ENCODE measurements around the gene SF3B1.
"Not testable (repeated sequence)": the region's sequence is repeated elsewhere in the genome, so short reads cannot be mapped to it uniquely, and the experiment has no call there.

SF3B1 gene

GRCh38 chr2:197381641-197382040, 53.2 kb downstream of the SF3B1 start:
- no peak for DNase-seq

- not testable (repeated sequence) for DNase-seq
Measured at GRCh38 chr2:197379918-197380309, 54.9 kb downstream of the SF3B1 start.

DNA sequence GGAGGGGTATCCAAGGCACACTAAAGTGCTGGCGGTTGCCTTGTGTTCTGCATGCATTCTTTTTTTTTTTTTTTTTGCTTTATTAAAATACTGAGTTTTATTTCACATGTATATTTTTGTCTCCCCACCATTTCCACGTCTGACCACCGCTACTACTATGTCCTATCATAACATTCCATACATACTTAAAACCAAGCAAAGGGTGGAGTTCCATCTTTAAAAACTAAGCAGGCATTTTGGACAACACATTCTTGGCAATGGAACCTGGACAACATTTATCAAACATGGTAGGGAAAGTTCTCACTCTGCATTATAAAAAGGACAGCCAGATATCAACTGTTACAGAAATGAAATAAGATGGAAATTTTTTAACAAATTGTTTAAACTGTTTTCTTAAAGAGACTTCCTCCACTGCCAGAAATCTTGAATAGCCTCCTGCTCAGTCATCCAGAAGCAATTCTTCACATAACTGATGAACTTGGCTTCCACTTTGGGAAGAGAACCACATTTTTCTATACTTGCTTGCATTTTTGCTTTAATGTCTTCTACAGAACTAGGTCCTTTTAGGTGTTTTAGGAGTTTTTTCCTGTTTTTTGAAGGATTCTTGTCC, 55.4 kb downstream of the SF3B1 start:
- not testable (repeated sequence) for DNase-seq

DNA sequence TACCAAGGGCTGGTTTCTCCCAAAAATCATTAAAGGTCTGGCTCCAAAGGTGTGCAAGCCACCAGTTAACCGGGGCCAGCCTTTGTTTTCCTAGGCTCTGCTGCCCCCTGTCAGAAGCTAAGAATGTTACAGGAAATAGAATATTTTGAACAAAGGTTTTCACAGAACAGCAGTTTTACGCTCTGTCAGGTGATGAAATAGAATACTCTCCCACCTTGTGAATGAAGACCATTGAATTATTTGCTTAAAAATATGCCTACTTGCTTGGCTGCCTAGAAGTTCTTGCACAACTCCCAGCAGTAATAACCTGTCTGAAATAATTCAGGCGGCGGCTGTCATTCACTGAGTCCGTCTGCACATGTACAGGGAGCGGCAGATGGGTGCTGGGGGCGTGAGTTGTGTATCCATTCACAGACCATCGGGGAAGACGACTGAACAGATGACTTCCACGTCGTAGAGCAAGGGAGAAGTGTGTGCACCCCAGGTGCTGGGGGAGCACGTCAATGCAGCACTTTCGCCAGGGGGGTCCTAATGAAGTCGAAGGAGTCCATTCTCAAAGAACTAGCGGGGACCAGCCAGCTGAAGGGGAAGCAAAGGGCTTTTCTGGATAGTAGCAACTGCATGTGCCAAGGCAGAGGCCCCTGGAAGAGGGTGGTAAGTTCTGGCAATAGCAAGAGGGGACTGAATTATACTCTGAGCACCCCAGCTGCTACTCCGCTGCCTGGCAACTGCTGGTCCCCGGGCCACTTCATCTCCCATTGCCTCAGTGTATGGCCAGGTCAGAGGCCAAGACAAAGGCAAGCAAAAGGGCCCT, 56.1 kb downstream of the SF3B1 start:
- DNase-seq, result peak; percentile 51

DNA sequence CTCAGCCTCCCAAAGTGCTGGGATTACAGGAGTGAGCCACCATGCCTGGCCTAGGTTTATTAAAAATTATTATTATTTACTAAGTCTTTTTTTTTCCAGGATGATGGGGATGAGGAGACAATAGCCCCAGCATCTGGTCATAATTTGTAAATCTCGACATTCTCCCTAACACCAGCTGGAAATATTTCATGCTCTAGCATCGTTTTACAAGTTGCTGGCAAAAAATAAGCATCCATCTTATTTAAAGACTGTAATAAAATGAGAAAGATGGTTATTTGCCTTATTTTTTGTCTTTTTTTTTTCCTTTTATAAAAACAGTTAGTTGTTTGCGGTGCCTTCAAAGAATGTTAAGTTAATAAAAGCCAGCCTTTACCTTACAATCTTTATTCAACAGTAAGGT, 56.7 kb downstream of the SF3B1 start:
- no peak for DNase-seq

- no peak for DNase-seq
Measured at GRCh38 chr2:197377670-197378069, 57.2 kb downstream of the SF3B1 start.

GRCh38 chr2:197372592-197372991, 62.2 kb downstream of the SF3B1 start:
- no peak for DNase-seq

DNA sequence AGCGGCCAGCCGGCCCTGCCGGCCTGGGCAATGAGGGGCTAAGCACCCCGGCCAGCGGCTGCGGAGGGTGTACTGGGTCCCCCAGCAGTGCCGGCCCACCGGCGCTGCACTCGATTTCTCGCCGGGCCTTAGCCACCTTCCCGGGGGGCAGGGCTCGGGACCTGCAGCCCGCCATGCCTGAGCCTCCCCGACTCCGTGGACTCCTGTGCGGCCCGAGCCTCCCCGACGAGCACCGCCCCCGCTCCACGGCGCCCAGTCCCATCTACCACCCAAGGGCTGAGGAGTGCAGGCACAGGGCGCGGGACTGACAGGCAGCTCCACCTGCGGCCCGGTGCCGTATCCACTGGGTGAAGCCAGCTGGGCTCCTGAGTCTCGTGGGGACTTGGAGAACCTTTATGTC, 64.2 kb downstream of the SF3B1 start:
- not testable (repeated sequence) for DNase-seq

- no peak for DNase-seq
Measured at GRCh38 chr2:197369933-197370320, 64.9 kb downstream of the SF3B1 start.

- DNase-seq, result no peak
Measured at GRCh38 chr2:197369228-197369932, 65.4 kb downstream of the SF3B1 start.

- no peak for DNase-seq
Measured at GRCh38 chr2:197368412-197368811, 66.4 kb downstream of the SF3B1 start.

GRCh38 chr2:197363998-197364397, 70.8 kb downstream of the SF3B1 start:
- no peak for DNase-seq

GRCh38 chr2:197360744-197361156, 74.1 kb downstream of the SF3B1 start:
- DNase-seq, result no peak

- DNase-seq, result no peak
Measured at GRCh38 chr2:197359859-197360258, 75.0 kb downstream of the SF3B1 start.

DNA sequence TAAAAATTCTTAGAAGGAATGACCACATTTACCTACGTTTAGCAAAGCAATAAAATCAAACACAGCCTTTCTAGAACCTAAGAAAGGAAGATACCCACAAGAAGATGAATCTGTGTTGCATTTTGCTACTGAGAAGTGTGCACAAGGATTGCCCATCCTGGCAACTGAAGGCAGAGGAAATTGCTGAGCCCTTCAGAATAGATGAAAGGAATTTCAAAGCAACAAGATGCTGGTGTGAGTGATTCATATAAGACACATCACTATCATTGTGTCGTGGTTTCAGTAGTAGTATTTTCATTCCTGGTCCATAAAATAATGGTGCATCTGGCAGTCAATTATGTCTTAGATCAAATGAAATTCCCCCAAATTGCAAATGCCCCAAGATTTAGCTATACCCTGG, 75.9 kb downstream of the SF3B1 start:
- DNase-seq, result no peak

DNA sequence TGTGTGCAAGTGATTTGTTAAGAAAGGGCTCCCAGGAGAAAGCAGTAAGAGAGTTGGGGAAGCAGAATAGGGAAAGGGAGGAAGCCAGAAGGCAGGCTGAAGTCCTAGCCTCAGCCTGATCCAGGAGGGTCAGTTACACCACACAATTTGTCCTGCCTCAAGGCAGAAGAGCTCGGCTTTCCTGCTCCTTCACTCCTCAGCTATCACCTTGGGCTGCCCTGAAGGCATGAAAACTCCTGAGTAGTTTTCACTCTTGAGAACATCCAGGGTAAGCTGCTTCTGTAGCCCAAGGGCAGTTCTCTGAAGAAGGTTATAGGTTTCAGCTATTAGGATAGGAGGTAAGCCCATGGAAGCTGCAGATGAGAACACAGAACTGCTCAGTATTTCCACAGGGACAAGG, 76.8 kb downstream of the SF3B1 start:
- no peak for DNase-seq

GRCh38 chr2:197356136-197356535, 78.7 kb downstream of the SF3B1 start:
- no peak for DNase-seq

DNA sequence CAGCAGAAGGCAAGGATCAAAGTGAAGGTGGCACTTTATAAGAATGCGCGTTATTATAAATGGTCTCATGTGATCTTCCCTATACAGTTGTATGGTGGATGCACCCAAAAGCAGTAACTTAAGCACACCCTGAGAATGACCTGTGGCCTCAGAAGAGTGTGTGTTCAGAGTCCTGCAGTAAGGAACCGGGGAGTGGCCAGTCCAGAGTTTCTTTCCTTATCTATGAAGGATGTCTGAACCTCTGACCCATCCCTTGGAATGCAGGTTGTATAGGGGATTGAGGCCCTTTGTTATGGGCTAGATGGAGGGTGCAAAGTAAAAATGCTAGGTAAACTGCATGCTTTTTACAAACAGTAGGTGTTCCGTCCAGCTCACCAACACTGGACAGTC, 80.7 kb downstream of the SF3B1 start:
- no peak for DNase-seq

- no peak for DNase-seq
Measured at GRCh38 chr2:197353393-197354168, 81.2 kb downstream of the SF3B1 start.

GRCh38 chr2:197349699-197350098, 85.1 kb downstream of the SF3B1 start:
- no peak for DNase-seq

DNA sequence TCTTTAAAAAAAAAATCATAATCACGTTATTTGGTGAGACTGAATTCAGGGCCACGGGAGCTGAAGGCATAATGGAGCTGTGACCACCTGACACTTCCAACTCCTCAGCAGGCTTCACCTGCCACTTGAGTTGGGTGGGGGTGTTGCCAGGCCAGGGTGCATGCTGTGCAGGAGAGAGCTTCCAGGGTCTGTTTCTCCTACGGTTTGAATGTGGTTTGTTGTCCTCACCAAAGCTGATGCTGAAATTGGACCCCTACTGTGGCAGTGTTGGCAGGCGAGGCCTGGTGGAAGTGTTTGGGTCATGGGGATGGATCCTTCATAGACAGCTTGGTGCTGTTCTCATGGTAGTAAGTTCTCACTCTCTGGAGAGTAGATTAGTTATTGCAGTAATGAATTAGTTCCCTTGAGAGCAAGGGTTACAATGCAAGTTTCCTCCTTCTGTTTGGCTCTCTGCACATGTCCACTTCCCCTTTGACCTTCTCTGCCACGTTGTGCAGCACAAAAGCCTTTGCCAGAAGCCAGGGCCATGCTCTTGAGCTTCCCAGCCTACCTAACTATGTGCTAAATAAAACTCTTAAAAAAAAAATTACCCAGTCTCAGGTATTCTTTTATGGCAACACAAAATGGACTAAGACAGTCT, 86.0 kb downstream of the SF3B1 start:
- DNase-seq, result no peak

- DNase-seq, result no peak
Measured at GRCh38 chr2:197345846-197346370, 88.9 kb downstream of the SF3B1 start.

Measured in right kidney (tissue), 1 donor.